WTC11 (cell line): Measurements from ENCODE around the gene LRRC58. TPM values are rescaled to one million over a fixed set of nuclear protein-coding genes. Genes with fewer than 3 reads are reported as not detected.

ENCODE experiments used
- ATAC-seq: fragments of 200-7000 bp; cut with Tn5 transposase; 2 replicates; pipeline ENCODE4 v1.10.0; 2021; ENCODE audit warnings: mild to moderate bottlenecking, moderate library complexity
- CTCF ChIA-PET: fragments of 300-600 bp; sonication (Branson Sonifier 250); formaldehyde crosslinking; loops from one replicate; lab custom pipeline; 2021; ENCODE audit warnings: antibody characterized with exemption; lab: Charles Lee
- POLR2A ChIA-PET: fragments of 350-600 bp; sonication (Branson Sonifier 250); formaldehyde crosslinking; loops from one replicate; lab custom pipeline; 2021; ENCODE audit warnings: antibody characterized with exemption; lab: Charles Lee
- DNase-seq: peaks from one replicate; pipeline ENCODE4 v3.0.0; 2021; ENCODE audit warnings: low spot score
- H3K27ac Mint-ChIP-seq: 2 replicates; pipeline ENCODE4 v1.8.0; 2021; ENCODE audit warnings: mixed read lengths
- H3K27me3 Mint-ChIP-seq: 2 replicates; pipeline ENCODE4 v1.8.0; 2021; ENCODE audit warnings: low read depth, mild to moderate bottlenecking, moderate library complexity, mixed read lengths
- H3K36me3 Mint-ChIP-seq: 2 replicates; pipeline ENCODE4 v1.8.0; 2021; ENCODE audit warnings: mixed read lengths
- H3K4me1 Mint-ChIP-seq: 2 replicates; pipeline ENCODE4 v1.8.0; 2022; ENCODE audit warnings: mixed read lengths
- H3K4me3 Mint-ChIP-seq: 2 replicates; pipeline ENCODE4 v1.8.0; 2021; ENCODE audit warnings: mild to moderate bottlenecking, moderate library complexity, mixed read lengths
- H3K9me3 Mint-ChIP-seq: 2 replicates; pipeline ENCODE4 v1.8.0; 2021; ENCODE audit warnings: mixed read lengths
- GRHL2 ChIP-seq: fragments of 250-450 bp; sonication (Bioruptor Pico); IDR thresholded peaks from 2 replicates; pipeline ENCODE4 v1.8.0; 2022; ENCODE audit warnings: mild to moderate bottlenecking, moderate library complexity; ENCODE audit not compliant: insufficient replicate concordance, severe bottlenecking
- MXD4 ChIP-seq: fragments of 250-450 bp; sonication (Bioruptor Pico); IDR thresholded peaks from 2 replicates; pipeline ENCODE4 v1.8.0; 2021; ENCODE audit warnings: mild to moderate bottlenecking, moderate library complexity, borderline replicate concordance
- NR2C2 ChIP-seq: sonication (generic); formaldehyde crosslinking; IDR thresholded peaks from 2 replicates; pipeline ENCODE4 v1.8.0; 2022; ENCODE audit warnings: mild to moderate bottlenecking, missing genetic modification reagents
- OVOL2 ChIP-seq: fragments of 250-450 bp; sonication (Bioruptor Pico); IDR thresholded peaks from 2 replicates; pipeline ENCODE4 v1.9.0; 2021; ENCODE audit warnings: mild to moderate bottlenecking, borderline replicate concordance
- RORB ChIP-seq: fragments of 250-450 bp; sonication (Bioruptor Pico); IDR thresholded peaks from 2 replicates; pipeline ENCODE4 v1.9.0; 2021; ENCODE audit warnings: mild to moderate bottlenecking
- SP1 ChIP-seq: sonication (generic); formaldehyde crosslinking; conservative IDR thresholded peaks from 2 replicates; pipeline ENCODE4 v1.8.1; 2022; ENCODE audit warnings: missing genetic modification reagents
- ZNF396 ChIP-seq: fragments of 250-450 bp; sonication (Bioruptor Pico); IDR thresholded peaks from 2 replicates; pipeline ENCODE4 v1.8.0; 2021; ENCODE audit warnings: mild to moderate bottlenecking, moderate library complexity, borderline replicate concordance
- ZNF416 ChIP-seq: fragments of 250-450 bp; sonication (Bioruptor Pico); IDR thresholded peaks from 2 replicates; pipeline ENCODE4 v1.9.0; 2021; ENCODE audit warnings: mild to moderate bottlenecking, inconsistent platforms
- ZNF423 ChIP-seq: fragments of 250-450 bp; sonication (Bioruptor Pico); IDR thresholded peaks from 2 replicates; pipeline ENCODE4 v2.1.2; 2022; ENCODE audit warnings: mild to moderate bottlenecking, moderate library complexity
- total RNA-seq: library from RNA; stranded (reverse); gene quantifications from 3 replicates; pipeline ENCODE4 v1.2.3, GENCODE V29; 2021
- TF ChIP-seq, protein P1 (sequence below): sonication (generic); formaldehyde crosslinking; IDR thresholded peaks from 2 replicates; pipeline ENCODE4 v1.8.1; 2022; ENCODE audit warnings: low read depth, missing genetic modification reagents, borderline replicate concordance
- TF ChIP-seq, protein P2 (sequence below): sonication (generic); formaldehyde crosslinking; IDR thresholded peaks from 2 replicates; pipeline ENCODE4 v1.8.0; 2022; ENCODE audit warnings: mild to moderate bottlenecking, missing genetic modification reagents
- TF ChIP-seq, protein P3 (sequence below): sonication (generic); formaldehyde crosslinking; IDR thresholded peaks from 2 replicates; pipeline ENCODE4 v1.8.0; 2023; ENCODE audit warnings: mild to moderate bottlenecking, missing genetic modification reagents
- TF ChIP-seq, protein P4 (sequence below): sonication (generic); formaldehyde crosslinking; IDR thresholded peaks from 2 replicates; pipeline ENCODE4 v1.8.1; 2023; ENCODE audit warnings: mild to moderate bottlenecking, missing genetic modification reagents
- TF ChIP-seq, protein P5 (sequence below): sonication (generic); formaldehyde crosslinking; IDR thresholded peaks from 2 replicates; pipeline ENCODE4 v1.8.0; 2023; ENCODE audit warnings: missing genetic modification reagents
- TF ChIP-seq, protein P6 (sequence below): sonication (generic); formaldehyde crosslinking; IDR thresholded peaks from 2 replicates; pipeline ENCODE4 v1.8.0; 2022; ENCODE audit warnings: mild to moderate bottlenecking, missing genetic modification reagents
- TF ChIP-seq, protein P7 (sequence below): sonication (generic); formaldehyde crosslinking; IDR thresholded peaks from 2 replicates; pipeline ENCODE4 v1.8.1; 2023; ENCODE audit warnings: mild to moderate bottlenecking, missing genetic modification reagents
- TF ChIP-seq, protein P8 (sequence below): fragments of 250-450 bp; sonication (Bioruptor Pico); conservative IDR thresholded peaks from 2 replicates; pipeline ENCODE4 v1.9.0; 2021; ENCODE audit warnings: mild to moderate bottlenecking
- TF ChIP-seq, protein P9 (sequence below): sonication (generic); formaldehyde crosslinking; IDR thresholded peaks from 2 replicates; pipeline ENCODE4 v1.8.1; 2023; ENCODE audit warnings: mild to moderate bottlenecking, missing genetic modification reagents, moderate library complexity

LRRC58 gene
- total RNA-seq, 1 experiment from 2014 or later: 15.1 TPM

DNA sequence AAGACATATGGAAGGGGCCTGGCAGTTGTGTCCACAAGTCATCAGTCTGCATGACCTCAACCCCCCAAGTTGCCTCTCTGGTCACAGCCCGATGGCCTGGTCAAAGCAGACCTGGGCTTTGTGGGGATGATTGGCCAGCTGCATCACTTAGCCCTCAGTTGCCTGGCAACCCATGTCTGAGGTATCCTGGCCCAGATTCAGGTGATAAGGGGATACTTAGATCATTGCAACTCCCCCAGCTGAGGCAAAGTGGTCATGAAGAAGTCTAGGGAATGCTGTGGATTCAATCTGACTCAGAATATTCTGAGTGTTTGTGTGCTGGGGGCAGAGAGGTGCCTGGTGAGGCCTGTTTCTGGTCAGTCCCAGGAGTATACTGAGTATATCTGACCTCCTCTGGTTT lies 69.1 kb downstream of the LRRC58 start (continued):
- TF ChIP-seq, protein P1, sequence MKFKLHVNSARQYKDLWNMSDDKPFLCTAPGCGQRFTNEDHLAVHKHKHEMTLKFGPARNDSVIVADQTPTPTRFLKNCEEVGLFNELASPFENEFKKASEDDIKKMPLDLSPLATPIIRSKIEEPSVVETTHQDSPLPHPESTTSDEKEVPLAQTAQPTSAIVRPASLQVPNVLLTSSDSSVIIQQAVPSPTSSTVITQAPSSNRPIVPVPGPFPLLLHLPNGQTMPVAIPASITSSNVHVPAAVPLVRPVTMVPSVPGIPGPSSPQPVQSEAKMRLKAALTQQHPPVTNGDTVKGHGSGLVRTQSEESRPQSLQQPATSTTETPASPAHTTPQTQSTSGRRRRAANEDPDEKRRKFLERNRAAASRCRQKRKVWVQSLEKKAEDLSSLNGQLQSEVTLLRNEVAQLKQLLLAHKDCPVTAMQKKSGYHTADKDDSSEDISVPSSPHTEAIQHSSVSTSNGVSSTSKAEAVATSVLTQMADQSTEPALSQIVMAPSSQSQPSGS: no peak
- TF ChIP-seq ZNF423 (CRISPR knock-in tag): no peak

DNA sequence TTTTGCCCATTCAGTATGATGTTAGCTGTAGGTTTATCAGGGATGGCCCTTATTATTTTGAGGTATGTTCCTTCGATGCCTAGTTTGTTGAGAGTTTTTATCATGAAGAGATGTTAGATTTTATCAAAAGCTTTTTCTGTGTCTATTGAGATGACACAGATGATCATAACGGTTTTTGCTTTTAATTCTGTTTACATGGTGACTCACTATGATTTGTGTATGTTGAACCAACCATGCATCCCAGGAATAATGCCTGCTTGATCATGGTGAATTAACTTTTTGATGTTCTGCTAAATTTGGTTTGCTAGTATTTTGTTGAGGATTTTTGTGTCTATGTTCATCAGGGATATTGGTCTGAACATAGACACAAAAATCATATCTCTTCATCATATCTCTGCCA lies 72.4 kb downstream of the LRRC58 start:
- no peak for DNase-seq
- H3K36me3 Mint-ChIP-seq: no peaks in the 10 kb centered on the region
- POLR2A ChIA-PET: no interaction called here
- no peak for ATAC-seq
- CTCF ChIA-PET: interaction anchor here (0.9 kb wide), 1 partner anchor 141 kb away, joined by 5 read pairs; no protein-coding TSS in a partner anchor
- TF ChIP-seq ZNF396 (no peak), GRHL2 (no peak), OVOL2 (no peak), NR2C2 (CRISPR knock-in tag) (no peak), MXD4 (CRISPR knock-in tag) (no peak), SP1 (CRISPR knock-in tag) (no peak), RORB (no peak), ZNF416 (no peak)
- TF ChIP-seq, protein P2, sequence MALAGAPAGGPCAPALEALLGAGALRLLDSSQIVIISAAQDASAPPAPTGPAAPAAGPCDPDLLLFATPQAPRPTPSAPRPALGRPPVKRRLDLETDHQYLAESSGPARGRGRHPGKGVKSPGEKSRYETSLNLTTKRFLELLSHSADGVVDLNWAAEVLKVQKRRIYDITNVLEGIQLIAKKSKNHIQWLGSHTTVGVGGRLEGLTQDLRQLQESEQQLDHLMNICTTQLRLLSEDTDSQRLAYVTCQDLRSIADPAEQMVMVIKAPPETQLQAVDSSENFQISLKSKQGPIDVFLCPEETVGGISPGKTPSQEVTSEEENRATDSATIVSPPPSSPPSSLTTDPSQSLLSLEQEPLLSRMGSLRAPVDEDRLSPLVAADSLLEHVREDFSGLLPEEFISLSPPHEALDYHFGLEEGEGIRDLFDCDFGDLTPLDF: no peak
- TF ChIP-seq, protein P3, sequence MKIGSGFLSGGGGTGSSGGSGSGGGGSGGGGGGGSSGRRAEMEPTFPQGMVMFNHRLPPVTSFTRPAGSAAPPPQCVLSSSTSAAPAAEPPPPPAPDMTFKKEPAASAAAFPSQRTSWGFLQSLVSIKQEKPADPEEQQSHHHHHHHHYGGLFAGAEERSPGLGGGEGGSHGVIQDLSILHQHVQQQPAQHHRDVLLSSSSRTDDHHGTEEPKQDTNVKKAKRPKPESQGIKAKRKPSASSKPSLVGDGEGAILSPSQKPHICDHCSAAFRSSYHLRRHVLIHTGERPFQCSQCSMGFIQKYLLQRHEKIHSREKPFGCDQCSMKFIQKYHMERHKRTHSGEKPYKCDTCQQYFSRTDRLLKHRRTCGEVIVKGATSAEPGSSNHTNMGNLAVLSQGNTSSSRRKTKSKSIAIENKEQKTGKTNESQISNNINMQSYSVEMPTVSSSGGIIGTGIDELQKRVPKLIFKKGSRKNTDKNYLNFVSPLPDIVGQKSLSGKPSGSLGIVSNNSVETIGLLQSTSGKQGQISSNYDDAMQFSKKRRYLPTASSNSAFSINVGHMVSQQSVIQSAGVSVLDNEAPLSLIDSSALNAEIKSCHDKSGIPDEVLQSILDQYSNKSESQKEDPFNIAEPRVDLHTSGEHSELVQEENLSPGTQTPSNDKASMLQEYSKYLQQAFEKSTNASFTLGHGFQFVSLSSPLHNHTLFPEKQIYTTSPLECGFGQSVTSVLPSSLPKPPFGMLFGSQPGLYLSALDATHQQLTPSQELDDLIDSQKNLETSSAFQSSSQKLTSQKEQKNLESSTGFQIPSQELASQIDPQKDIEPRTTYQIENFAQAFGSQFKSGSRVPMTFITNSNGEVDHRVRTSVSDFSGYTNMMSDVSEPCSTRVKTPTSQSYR (CRISPR knock-in tag): no peak
- TF ChIP-seq, protein P4, sequence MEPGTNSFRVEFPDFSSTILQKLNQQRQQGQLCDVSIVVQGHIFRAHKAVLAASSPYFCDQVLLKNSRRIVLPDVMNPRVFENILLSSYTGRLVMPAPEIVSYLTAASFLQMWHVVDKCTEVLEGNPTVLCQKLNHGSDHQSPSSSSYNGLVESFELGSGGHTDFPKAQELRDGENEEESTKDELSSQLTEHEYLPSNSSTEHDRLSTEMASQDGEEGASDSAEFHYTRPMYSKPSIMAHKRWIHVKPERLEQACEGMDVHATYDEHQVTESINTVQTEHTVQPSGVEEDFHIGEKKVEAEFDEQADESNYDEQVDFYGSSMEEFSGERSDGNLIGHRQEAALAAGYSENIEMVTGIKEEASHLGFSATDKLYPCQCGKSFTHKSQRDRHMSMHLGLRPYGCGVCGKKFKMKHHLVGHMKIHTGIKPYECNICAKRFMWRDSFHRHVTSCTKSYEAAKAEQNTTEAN: no peak
- TF ChIP-seq, protein P5, sequence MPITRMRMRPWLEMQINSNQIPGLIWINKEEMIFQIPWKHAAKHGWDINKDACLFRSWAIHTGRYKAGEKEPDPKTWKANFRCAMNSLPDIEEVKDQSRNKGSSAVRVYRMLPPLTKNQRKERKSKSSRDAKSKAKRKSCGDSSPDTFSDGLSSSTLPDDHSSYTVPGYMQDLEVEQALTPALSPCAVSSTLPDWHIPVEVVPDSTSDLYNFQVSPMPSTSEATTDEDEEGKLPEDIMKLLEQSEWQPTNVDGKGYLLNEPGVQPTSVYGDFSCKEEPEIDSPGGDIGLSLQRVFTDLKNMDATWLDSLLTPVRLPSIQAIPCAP (CRISPR knock-in tag): no peak
- TF ChIP-seq, protein P6, sequence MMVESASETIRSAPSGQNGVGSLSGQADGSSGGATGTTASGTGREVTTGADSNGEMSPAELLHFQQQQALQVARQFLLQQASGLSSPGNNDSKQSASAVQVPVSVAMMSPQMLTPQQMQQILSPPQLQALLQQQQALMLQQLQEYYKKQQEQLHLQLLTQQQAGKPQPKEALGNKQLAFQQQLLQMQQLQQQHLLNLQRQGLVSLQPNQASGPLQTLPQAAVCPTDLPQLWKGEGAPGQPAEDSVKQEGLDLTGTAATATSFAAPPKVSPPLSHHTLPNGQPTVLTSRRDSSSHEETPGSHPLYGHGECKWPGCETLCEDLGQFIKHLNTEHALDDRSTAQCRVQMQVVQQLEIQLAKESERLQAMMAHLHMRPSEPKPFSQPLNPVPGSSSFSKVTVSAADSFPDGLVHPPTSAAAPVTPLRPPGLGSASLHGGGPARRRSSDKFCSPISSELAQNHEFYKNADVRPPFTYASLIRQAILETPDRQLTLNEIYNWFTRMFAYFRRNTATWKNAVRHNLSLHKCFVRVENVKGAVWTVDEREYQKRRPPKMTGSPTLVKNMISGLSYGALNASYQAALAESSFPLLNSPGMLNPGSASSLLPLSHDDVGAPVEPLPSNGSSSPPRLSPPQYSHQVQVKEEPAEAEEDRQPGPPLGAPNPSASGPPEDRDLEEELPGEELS (CRISPR knock-in tag): no peak
- TF ChIP-seq, protein P7, sequence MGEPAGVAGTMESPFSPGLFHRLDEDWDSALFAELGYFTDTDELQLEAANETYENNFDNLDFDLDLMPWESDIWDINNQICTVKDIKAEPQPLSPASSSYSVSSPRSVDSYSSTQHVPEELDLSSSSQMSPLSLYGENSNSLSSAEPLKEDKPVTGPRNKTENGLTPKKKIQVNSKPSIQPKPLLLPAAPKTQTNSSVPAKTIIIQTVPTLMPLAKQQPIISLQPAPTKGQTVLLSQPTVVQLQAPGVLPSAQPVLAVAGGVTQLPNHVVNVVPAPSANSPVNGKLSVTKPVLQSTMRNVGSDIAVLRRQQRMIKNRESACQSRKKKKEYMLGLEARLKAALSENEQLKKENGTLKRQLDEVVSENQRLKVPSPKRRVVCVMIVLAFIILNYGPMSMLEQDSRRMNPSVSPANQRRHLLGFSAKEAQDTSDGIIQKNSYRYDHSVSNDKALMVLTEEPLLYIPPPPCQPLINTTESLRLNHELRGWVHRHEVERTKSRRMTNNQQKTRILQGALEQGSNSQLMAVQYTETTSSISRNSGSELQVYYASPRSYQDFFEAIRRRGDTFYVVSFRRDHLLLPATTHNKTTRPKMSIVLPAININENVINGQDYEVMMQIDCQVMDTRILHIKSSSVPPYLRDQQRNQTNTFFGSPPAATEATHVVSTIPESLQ: no peak
- TF ChIP-seq, protein P8, sequence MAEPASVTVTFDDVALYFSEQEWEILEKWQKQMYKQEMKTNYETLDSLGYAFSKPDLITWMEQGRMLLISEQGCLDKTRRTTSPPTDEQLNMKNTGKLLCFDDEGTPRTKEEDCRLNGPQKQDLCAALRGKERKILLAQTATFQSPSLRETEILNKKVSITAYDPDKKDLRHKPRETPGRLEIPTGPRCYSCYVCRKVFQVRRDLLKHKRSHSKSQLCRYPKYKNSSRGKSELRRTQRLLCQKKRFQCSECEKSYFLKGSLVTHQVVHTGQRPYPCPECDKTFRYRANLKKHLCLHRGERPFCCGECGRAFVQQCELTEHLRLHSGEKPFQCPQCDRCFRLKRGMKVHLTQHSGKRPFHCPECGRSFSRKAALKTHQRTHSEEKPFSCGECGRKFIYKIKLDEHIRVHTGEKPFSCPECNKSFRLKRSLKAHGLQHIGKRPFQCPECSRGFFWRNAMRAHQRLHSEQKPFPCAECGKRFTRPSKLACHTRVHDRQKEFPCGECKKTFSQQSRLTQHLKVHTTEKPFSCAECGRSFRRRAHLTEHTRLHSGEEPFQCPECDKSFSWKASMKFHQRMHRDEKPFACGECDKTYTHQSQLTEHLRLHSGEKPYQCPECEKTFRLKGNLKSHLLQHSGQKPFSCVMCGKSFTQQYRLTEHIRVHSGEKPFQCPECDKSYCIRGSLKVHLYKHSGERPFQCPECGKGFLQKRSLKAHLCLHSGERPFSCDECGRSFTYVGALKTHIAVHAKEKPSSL (CRISPR knock-in tag): no peak
- TF ChIP-seq, protein P9, sequence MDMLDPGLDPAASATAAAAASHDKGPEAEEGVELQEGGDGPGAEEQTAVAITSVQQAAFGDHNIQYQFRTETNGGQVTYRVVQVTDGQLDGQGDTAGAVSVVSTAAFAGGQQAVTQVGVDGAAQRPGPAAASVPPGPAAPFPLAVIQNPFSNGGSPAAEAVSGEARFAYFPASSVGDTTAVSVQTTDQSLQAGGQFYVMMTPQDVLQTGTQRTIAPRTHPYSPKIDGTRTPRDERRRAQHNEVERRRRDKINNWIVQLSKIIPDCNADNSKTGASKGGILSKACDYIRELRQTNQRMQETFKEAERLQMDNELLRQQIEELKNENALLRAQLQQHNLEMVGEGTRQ (CRISPR knock-in tag): no peak
- H3K4me1 Mint-ChIP-seq: peaks cover 4% of the 10 kb centered on the region
- peaks cover 2% of the 10 kb centered on the region; the same call in 1 of the 2 replicates for H3K27me3 Mint-ChIP-seq
- H3K9me3 Mint-ChIP-seq: no peaks in the 10 kb centered on the region
- H3K4me3 Mint-ChIP-seq: no peak overlapping the region
- H3K27ac Mint-ChIP-seq: no peak overlapping the region
